Caco-2 (cell line): ENCODE data around the gene PTGFRN. TPM values are rescaled to one million over a fixed set of nuclear protein-coding genes. Genes with fewer than 3 reads are reported as not detected.
A peak's percentile ranks its signal among the peaks of the same experiment; 100 is the strongest.

ENCODE experiments used
- BruUV-seq: library from RNA; stranded (reverse); fragments of 400-500 nt; replicated peaks from 2 replicates; lab custom pipeline; 2021; lab: Mats Ljungman, UMichigan
- CTCF ChIA-PET: fragments of 300-600 bp; sonication (Branson Sonifier 250); formaldehyde crosslinking; loops from one replicate; lab custom pipeline; 2022; ENCODE audit warnings: antibody characterized with exemption; lab: Charles Lee
- POLR2A ChIA-PET: fragments of 300-600 bp; sonication (Branson Sonifier 250); formaldehyde crosslinking; loops from one replicate; lab custom pipeline; 2022; ENCODE audit warnings: antibody characterized with exemption; lab: Charles Lee
- DNase-seq, 2 experiments: peaks; one replicate each; pipeline versions ENCODE4 v3.0.0 to v3.0.0-alpha.2; 2020 to 2022
- H3K27me3 ChIP-seq: replicated peaks from 2 replicates; pipeline ENCODE4 v1.6.0; 2011; ENCODE audit warnings: low read length; ENCODE audit not compliant: control insufficient read depth, insufficient read depth
- H3K36me3 ChIP-seq: 2 replicates; pipeline ENCODE4 v1.5.1; 2011; ENCODE audit warnings: low read length; ENCODE audit not compliant: control insufficient read depth, insufficient read depth
- H3K4me1 ChIP-seq: fragments of 250-450 bp; sonication (Bioruptor Pico); 2 replicates; pipeline ENCODE4 v1.5.1; 2020; ENCODE audit warnings: mild to moderate bottlenecking
- H3K4me3 ChIP-seq: 2 replicates; pipeline ENCODE4 v1.5.1; 2011; ENCODE audit warnings: low read depth, mild to moderate bottlenecking, control low read depth, low read length
- H3K9me3 ChIP-seq: fragments of 250-450 bp; sonication (Bioruptor Pico); 2 replicates; pipeline ENCODE4 v1.5.1; 2020; ENCODE audit warnings: mild to moderate bottlenecking, moderate library complexity
- H3K27ac Mint-ChIP-seq: one replicate; pipeline ENCODE4 v1.8.0; 2022; ENCODE audit warnings: mixed read lengths; ENCODE audit not compliant: unreplicated experiment
- H3K27me3 Mint-ChIP-seq: one replicate; pipeline ENCODE4 v1.8.0; 2022; ENCODE audit warnings: mixed read lengths; ENCODE audit not compliant: insufficient read depth, unreplicated experiment
- H3K36me3 Mint-ChIP-seq: one replicate; pipeline ENCODE4 v1.8.0; 2022; ENCODE audit warnings: mild to moderate bottlenecking, mixed read lengths; ENCODE audit not compliant: insufficient read depth, unreplicated experiment
- H3K4me1 Mint-ChIP-seq: one replicate; pipeline ENCODE4 v1.8.0; 2022; ENCODE audit warnings: low read depth, mixed read lengths; ENCODE audit not compliant: unreplicated experiment
- H3K4me3 Mint-ChIP-seq: one replicate; pipeline ENCODE4 v1.8.0; 2022; ENCODE audit warnings: mild to moderate bottlenecking, moderate library complexity, mixed read lengths; ENCODE audit not compliant: unreplicated experiment
- H3K9me3 Mint-ChIP-seq: one replicate; pipeline ENCODE4 v1.8.0; 2022; ENCODE audit warnings: mixed read lengths; ENCODE audit not compliant: unreplicated experiment
- intact Hi-C: fragments of 100-400 bp; cut with micrococcal nuclease; formaldehyde crosslinking; loops from one replicate; pipeline ENCODE4 v1.10.0; 2022; ENCODE audit not compliant: unreplicated experiment
- total RNA-seq: library from RNA; stranded (reverse); gene quantifications from 2 replicates; pipeline ENCODE4 v1.2.3, GENCODE V29; 2022
- TF ChIP-seq, protein P1 (sequence below), 2 experiments: fragments of 200-600 bp in 1 of 2; IDR thresholded peaks; 1 replicate in 1 of 2; 2 replicates in 1 of 2; pipeline versions ENCODE4 v1.5.1 to v1.8.0; 2011 to 2022; ENCODE audit warnings: antibody characterized with exemption in 1 of 2, control low read depth in 1 of 2, inconsistent platforms in 1 of 2, low read depth in 1 of 2, low read length in 1 of 2, mild to moderate bottlenecking in 1 of 2, moderate library complexity in 1 of 2; ENCODE audit not compliant: insufficient read depth in 1 of 2, severe bottlenecking in 1 of 2, unreplicated experiment in 1 of 2

The PTGFRN gene
- total RNA-seq, 1 experiment from 2014 or later = 16.2 TPM

DNA sequence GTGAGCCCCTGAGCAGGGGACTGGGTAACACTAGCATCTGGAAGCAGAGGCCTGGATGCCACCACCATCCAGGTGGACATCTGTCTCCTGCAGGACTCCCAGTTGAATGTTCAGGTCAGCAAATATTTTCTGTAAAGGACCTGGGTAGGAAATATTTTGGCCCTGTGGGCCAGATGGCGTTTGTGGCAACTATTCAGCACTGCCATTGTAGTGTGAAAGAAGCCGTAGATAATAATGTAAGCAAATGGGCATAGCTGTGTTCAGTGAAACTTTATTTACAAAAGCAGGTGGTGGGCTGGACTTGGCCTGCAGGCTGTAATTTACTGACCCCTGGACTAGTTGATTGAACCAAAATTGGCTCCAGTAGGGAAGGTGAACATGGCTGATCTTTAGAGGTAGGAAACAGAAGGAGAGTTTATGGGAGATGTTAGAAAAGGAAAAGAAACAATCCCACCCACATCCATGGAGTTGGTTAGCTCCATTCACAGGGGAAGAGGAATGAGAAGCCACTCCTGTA, 71.9 kb downstream of the PTGFRN start:
- Mint-ChIP-seq H3K4me1 (peaks cover 15% of the 10 kb centered on the region), H3K4me3 (no peak overlapping the region), H3K36me3 (peaks cover 6% of the 10 kb centered on the region), H3K27ac (no peak overlapping the region), H3K27me3 (no peaks in the 10 kb centered on the region), H3K9me3 (no peaks in the 10 kb centered on the region)
- Histone ChIP-seq H3K4me3 (no peak overlapping the region), H3K36me3 (no peaks in the 10 kb centered on the region), H3K4me1 (peaks cover 20% of the 10 kb centered on the region), H3K9me3 (no peaks in the 10 kb centered on the region), H3K27me3 (no peaks in the 10 kb centered on the region)
- intact Hi-C loops = loop anchor here (1.0 to 5.0 kb wide), 4 partner anchors 32 to 79 kb away; partner anchors contain the start of gene TTF2
- POLR2A ChIA-PET = no interaction called here
- BruUV-seq = no TSS peak
- no peak for DNase-seq
- TF ChIP-seq, protein P1, sequence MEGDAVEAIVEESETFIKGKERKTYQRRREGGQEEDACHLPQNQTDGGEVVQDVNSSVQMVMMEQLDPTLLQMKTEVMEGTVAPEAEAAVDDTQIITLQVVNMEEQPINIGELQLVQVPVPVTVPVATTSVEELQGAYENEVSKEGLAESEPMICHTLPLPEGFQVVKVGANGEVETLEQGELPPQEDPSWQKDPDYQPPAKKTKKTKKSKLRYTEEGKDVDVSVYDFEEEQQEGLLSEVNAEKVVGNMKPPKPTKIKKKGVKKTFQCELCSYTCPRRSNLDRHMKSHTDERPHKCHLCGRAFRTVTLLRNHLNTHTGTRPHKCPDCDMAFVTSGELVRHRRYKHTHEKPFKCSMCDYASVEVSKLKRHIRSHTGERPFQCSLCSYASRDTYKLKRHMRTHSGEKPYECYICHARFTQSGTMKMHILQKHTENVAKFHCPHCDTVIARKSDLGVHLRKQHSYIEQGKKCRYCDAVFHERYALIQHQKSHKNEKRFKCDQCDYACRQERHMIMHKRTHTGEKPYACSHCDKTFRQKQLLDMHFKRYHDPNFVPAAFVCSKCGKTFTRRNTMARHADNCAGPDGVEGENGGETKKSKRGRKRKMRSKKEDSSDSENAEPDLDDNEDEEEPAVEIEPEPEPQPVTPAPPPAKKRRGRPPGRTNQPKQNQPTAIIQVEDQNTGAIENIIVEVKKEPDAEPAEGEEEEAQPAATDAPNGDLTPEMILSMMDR (IDR thresholded peaks at IDR 0.05; ENCODE audit: insufficient read depth in 1 of 2, low read depth in 1 of 2, low read length in 1 of 2, severe bottlenecking in 1 of 2, unreplicated experiment in 1 of 2) = no peak
- CTCF ChIA-PET = no interaction called here

DNA sequence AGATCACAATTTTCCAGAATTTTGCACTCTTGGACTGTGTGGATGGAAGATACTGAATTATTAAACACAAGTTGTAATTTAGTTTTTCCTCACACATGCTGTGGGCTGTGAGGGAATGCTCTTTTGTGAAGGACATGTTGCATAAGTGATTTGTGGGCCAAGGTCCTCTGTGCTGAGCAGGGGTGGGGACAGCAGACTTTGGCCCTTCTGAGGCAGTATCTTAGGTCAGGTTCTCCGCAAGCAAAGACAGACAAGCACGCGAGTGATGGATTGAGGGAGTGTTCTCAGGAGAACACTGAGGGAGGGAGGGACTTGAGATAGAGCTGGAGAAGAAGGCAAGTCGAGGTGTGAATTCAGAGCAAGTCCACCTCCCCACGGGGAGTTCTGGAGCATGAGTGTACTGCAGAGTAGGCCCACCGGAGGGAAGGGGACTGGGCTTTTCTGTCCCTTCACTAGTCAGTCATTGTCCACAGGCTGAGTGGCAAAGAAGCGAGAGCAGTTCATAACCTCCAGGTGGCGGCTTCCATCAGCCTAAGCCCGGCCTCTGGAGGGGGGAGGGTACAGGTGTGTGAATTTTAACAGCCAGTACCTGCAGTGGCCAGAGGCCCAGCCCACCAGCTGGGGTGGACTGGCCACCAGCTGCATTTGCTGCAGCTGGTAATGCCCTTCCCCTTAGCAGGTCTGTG, 72.7 kb downstream of the PTGFRN start:
- BruUV-seq = no TSS peak
- peaks cover 21% of the 10 kb centered on the region for H3K4me1 ChIP-seq
- H3K36me3 ChIP-seq = no peaks in the 10 kb centered on the region
- TF ChIP-seq, protein P1 (IDR thresholded peaks at IDR 0.05; ENCODE audit: insufficient read depth in 1 of 2, low read depth in 1 of 2, low read length in 1 of 2, severe bottlenecking in 1 of 2, unreplicated experiment in 1 of 2) = peak; percentile 14 to 36
- DNase-seq = peak; percentile 67 to 79
- H3K27me3 ChIP-seq = no peaks in the 10 kb centered on the region
- no peaks in the 10 kb centered on the region for H3K9me3 ChIP-seq
- peak overlapping the region; percentile 60 for H3K4me3 Mint-ChIP-seq
- H3K27me3 Mint-ChIP-seq = no peaks in the 10 kb centered on the region
- ChIA-PET CTCF (interaction anchor here (0.8 to 1.3 kb wide), 2 partner anchors 78 to 245 kb away, joined by 3 read pairs; partner anchors contain the start of gene TTF2), POLR2A (interaction anchor here (0.6 kb wide), 2 partner anchors 47 to 1823 kb away, joined by 3 read pairs; no protein-coding TSS in a partner anchor)
- no peak overlapping the region for H3K4me3 ChIP-seq
- H3K9me3 Mint-ChIP-seq = no peaks in the 10 kb centered on the region
- intact Hi-C loops = loop anchor here (1.0 to 5.0 kb wide), 4 partner anchors 31 to 78 kb away; partner anchors contain the start of gene TTF2
- peaks cover 6% of the 10 kb centered on the region for H3K36me3 Mint-ChIP-seq
- H3K27ac Mint-ChIP-seq = peak overlapping the region; percentile 0
- peaks cover 15% of the 10 kb centered on the region for H3K4me1 Mint-ChIP-seq

DNA sequence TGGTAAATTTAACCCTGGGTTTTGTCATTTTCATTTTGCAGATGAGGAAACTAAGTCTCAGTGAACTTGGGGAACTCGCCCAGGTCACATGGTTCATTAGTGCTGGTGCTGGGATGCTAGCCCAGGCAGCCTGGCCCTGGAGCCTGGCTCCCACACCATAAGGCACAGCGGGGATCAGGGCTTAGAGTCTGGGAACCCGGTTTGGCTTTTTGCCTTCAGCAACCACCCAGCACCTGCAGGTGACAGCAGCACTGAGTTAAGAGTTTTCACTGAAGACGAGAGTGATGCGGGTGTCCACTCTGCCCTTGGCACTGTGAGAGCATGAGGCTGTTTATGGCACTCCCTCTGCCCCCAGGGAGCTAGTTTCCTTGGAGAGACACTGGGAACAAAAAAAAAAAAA, 73.4 kb downstream of the PTGFRN start:
- no peaks in the 10 kb centered on the region for H3K9me3 ChIP-seq
- peaks cover 25% of the 10 kb centered on the region for H3K4me1 ChIP-seq
- no peaks in the 10 kb centered on the region for H3K9me3 Mint-ChIP-seq
- no peak overlapping the region for H3K4me3 ChIP-seq
- H3K27me3 ChIP-seq = no peaks in the 10 kb centered on the region
- ChIA-PET POLR2A (interaction anchor here (0.6 kb wide), 2 partner anchors 48 to 1823 kb away, joined by 3 read pairs; no protein-coding TSS in a partner anchor), CTCF (interaction anchor here (0.8 to 1.3 kb wide), 2 partner anchors 77 to 246 kb away, joined by 3 read pairs; partner anchors contain the start of gene TTF2)
- TF ChIP-seq, protein P1 (IDR thresholded peaks at IDR 0.05; ENCODE audit: insufficient read depth in 1 of 2, low read depth in 1 of 2, low read length in 1 of 2, severe bottlenecking in 1 of 2, unreplicated experiment in 1 of 2) = no peak
- H3K4me3 Mint-ChIP-seq = no peak overlapping the region
- H3K36me3 Mint-ChIP-seq = peaks cover 6% of the 10 kb centered on the region
- H3K36me3 ChIP-seq = no peaks in the 10 kb centered on the region
- no peaks in the 10 kb centered on the region for H3K27me3 Mint-ChIP-seq
- no TSS peak for BruUV-seq
- no peak for DNase-seq
- H3K4me1 Mint-ChIP-seq = peaks cover 15% of the 10 kb centered on the region
- intact Hi-C loops = loop anchor here (5.0 kb wide), 1 partner anchor 51 kb away; no protein-coding TSS in a partner anchor
- H3K27ac Mint-ChIP-seq = no peak overlapping the region
